HG02798 (cell line): Measurements from ENCODE around the gene PTPRH.

ENCODE experiments used
- ATAC-seq: cut with Tn5 transposase; IDR thresholded peaks from one replicate; pipeline ENCODE4 v1.9.1; 2021; ENCODE audit warnings: mild to moderate bottlenecking; ENCODE audit not compliant: unreplicated experiment, poor library complexity

The PTPRH gene

GRCh38 chr19:55246462-55247451, 37.5 kb upstream of the PTPRH start:
- no peak for ATAC-seq

- ATAC-seq = no peak
Measured at GRCh38 chr19:55245236-55245904, 36.1 kb upstream of the PTPRH start.

- no peak for ATAC-seq
Measured at GRCh38 chr19:55244004-55244680, 34.8 kb upstream of the PTPRH start.

GRCh38 chr19:55242517-55242916, 33.2 kb upstream of the PTPRH start:
- no peak for ATAC-seq

GRCh38 chr19:55241935-55242464, 32.7 kb upstream of the PTPRH start:
- ATAC-seq = no peak

GRCh38 chr19:55241143-55241934, 32.0 kb upstream of the PTPRH start:
- ATAC-seq = no peak

- no peak for ATAC-seq
Measured at GRCh38 chr19:55240713-55241020, 31.4 kb upstream of the PTPRH start.

GRCh38 chr19:55239004-55239403, 29.7 kb upstream of the PTPRH start:
- ATAC-seq = no peak

- ATAC-seq = no peak
Measured at GRCh38 chr19:55238030-55238429, 28.7 kb upstream of the PTPRH start.

- ATAC-seq = no peak
Measured at GRCh38 chr19:55232986-55233385, 23.7 kb upstream of the PTPRH start.

- no peak for ATAC-seq
Measured at GRCh38 chr19:55232286-55232602, 22.9 kb upstream of the PTPRH start.

- no peak for ATAC-seq
Measured at GRCh38 chr19:55231391-55232285, 22.3 kb upstream of the PTPRH start.

- ATAC-seq = no peak
Measured at GRCh38 chr19:55230780-55231179, 21.5 kb upstream of the PTPRH start.

GRCh38 chr19:55230329-55230728, 21.0 kb upstream of the PTPRH start:
- ATAC-seq = no peak

- no peak for ATAC-seq
Measured at GRCh38 chr19:55229789-55230182, 20.5 kb upstream of the PTPRH start.

- no peak for ATAC-seq
Measured at GRCh38 chr19:55229145-55229788, 20.0 kb upstream of the PTPRH start.

- ATAC-seq = no peak
Measured at GRCh38 chr19:55228403-55229031, 19.2 kb upstream of the PTPRH start, which contains the start of gene TMEM86B. Gene TMEM86B, minus strand, starts transcription at chr19:55228763. Its CDS starts 22 bp downstream, at chr19:55228741.

- ATAC-seq = no peak
Measured at GRCh38 chr19:55228015-55228391, 18.7 kb upstream of the PTPRH start.
